ENCODE measurements around the gene RBM22.

The RBM22 gene

GRCh38 chr5:150651924-150652671 lies 48.8 kb downstream of the RBM22 start:
- DNase-seq = no peak

GRCh38 chr5:150651382-150651781 lies 49.5 kb downstream of the RBM22 start:
- DNase-seq = no peak

- DNase-seq = no peak
Measured at GRCh38 chr5:150650021-150651006, 50.5 kb downstream of the RBM22 start.

- DNase-seq = no peak
Measured at GRCh38 chr5:150649108-150650020, 51.5 kb downstream of the RBM22 start.

- DNase-seq = no peak
Measured at GRCh38 chr5:150648294-150649107, 52.4 kb downstream of the RBM22 start.

GRCh38 chr5:150647275-150648251 lies 53.3 kb downstream of the RBM22 start:
- DNase-seq = no peak

GRCh38 chr5:150645070-150645700 lies 55.7 kb downstream of the RBM22 start:
- DNase-seq = no peak

GRCh38 chr5:150644514-150644913 lies 56.3 kb downstream of the RBM22 start:
- no peak for DNase-seq

GRCh38 chr5:150644058-150644457 lies 56.8 kb downstream of the RBM22 start:
- DNase-seq = no peak

GRCh38 chr5:150642991-150643710 lies 57.7 kb downstream of the RBM22 start:
- no peak for DNase-seq

GRCh38 chr5:150642567-150642927 lies 58.3 kb downstream of the RBM22 start:
- no peak for DNase-seq

- DNase-seq = no peak
Measured at GRCh38 chr5:150641824-150642566, 58.9 kb downstream of the RBM22 start.

GRCh38 chr5:150641006-150641570 lies 59.8 kb downstream of the RBM22 start:
- DNase-seq = no peak

Data from GF-D8 (cell line).